G401.6 (cell line): ENCODE measurements around the gene CPO.
"Not testable (repeated sequence)": the region's sequence is repeated elsewhere in the genome, so short reads cannot be mapped to it uniquely, and the experiment has no call there.

Source experiments
- FAIRE-seq: peaks from 2 replicates; lab custom pipeline; 2012; peaks lifted over from hg19 to GRCh38; lab: Jason Lieb, UNC

CPO gene

GRCh38 chr2:206939340-206939739 lies at the start of gene CPO:
CPO (plus strand) TSS chr2:206939518; CDS start chr2:206939600, 82 bp downstream.
- FAIRE-seq = no peak

- FAIRE-seq = no peak
These were observed 49.1 kb upstream of the CPO start for GRCh38 chr2:206890179-206890578.

- FAIRE-seq = no peak
These were observed 48.4 kb upstream of the CPO start for GRCh38 chr2:206890926-206891325.

- no peak for FAIRE-seq
These were observed 24.2 kb upstream of the CPO start for GRCh38 chr2:206915121-206915520.

GRCh38 chr2:206918263-206918662 lies 21.1 kb upstream of the CPO start:
- no peak for FAIRE-seq

- FAIRE-seq = no peak
These were observed 19.0 kb upstream of the CPO start for GRCh38 chr2:206920310-206920709.

- no peak for FAIRE-seq
These were observed 18.4 kb upstream of the CPO start for GRCh38 chr2:206920951-206921350.

GRCh38 chr2:206921529-206921928 lies 17.8 kb upstream of the CPO start:
- FAIRE-seq = no peak

GRCh38 chr2:206935991-206936842 lies 3.1 kb upstream of the CPO start:
- FAIRE-seq = no peak

GRCh38 chr2:206936843-206937230 lies 2.5 kb upstream of the CPO start:
- FAIRE-seq = no peak

- no peak for FAIRE-seq
These were observed 1.8 kb upstream of the CPO start for GRCh38 chr2:206937555-206937954.

GRCh38 chr2:206940546-206940945 lies 1.2 kb downstream of the CPO start:
- FAIRE-seq = no peak

GRCh38 chr2:206942592-206943478 lies 3.5 kb downstream of the CPO start:
- no peak for FAIRE-seq

GRCh38 chr2:206953404-206953803 lies 14.1 kb downstream of the CPO start:
- not testable (repeated sequence) for FAIRE-seq

- FAIRE-seq = no peak
These were observed 15.9 kb downstream of the CPO start for GRCh38 chr2:206955253-206955652.

GRCh38 chr2:206958261-206958660 lies 18.9 kb downstream of the CPO start:
- FAIRE-seq = no peak

- FAIRE-seq = no peak
These were observed 23.6 kb downstream of the CPO start for GRCh38 chr2:206962966-206963365.

- no peak for FAIRE-seq
These were observed 29.1 kb downstream of the CPO start for GRCh38 chr2:206968134-206969086.

- no peak for FAIRE-seq
These were observed 29.9 kb downstream of the CPO start for GRCh38 chr2:206969192-206969591.

GRCh38 chr2:206970589-206971360 lies 31.5 kb downstream of the CPO start:
- FAIRE-seq = no peak

- FAIRE-seq = no peak
These were observed 32.5 kb downstream of the CPO start for GRCh38 chr2:206971805-206972204.
